NCI-H446 treated with DMSO at 0.1 percent for 48 hours (cell line): ENCODE results near the gene CSTB.

ENCODE experiments used
- DNase-seq: peaks from one replicate; lab custom pipeline; 2025; lab: John Stamatoyannopoulos, UW

CSTB gene

GRCh38 chr21:43767984-43768867 is 7.9 kb downstream of the CSTB start:
- DNase-seq = no peak

- no peak for DNase-seq
Observed at GRCh38 chr21:43767498-43767983, 8.6 kb downstream of the CSTB start.

GRCh38 chr21:43766734-43767497 is 9.2 kb downstream of the CSTB start:
- no peak for DNase-seq

GRCh38 chr21:43764576-43765495 is 11.3 kb downstream of the CSTB start:
- no peak for DNase-seq

GRCh38 chr21:43763901-43764523 is 12.1 kb downstream of the CSTB start:
- DNase-seq = no peak

- no peak for DNase-seq
Observed at GRCh38 chr21:43762303-43763128, 13.6 kb downstream of the CSTB start.

- DNase-seq = no peak
Observed at GRCh38 chr21:43761886-43762285, 14.2 kb downstream of the CSTB start.

- DNase-seq = no peak
Observed at GRCh38 chr21:43760391-43760958, 15.6 kb downstream of the CSTB start.

GRCh38 chr21:43759651-43760050 is 16.5 kb downstream of the CSTB start:
- DNase-seq = no peak

- no peak for DNase-seq
Observed at GRCh38 chr21:43758811-43759210, 17.3 kb downstream of the CSTB start.

GRCh38 chr21:43758111-43758641 is 17.9 kb downstream of the CSTB start:
- DNase-seq = no peak

GRCh38 chr21:43757601-43758000 is 18.5 kb downstream of the CSTB start:
- no peak for DNase-seq

GRCh38 chr21:43755820-43756594 is 20.1 kb downstream of the CSTB start:
- no peak for DNase-seq

- DNase-seq = no peak
Observed at GRCh38 chr21:43754948-43755781, 20.9 kb downstream of the CSTB start.

- no peak for DNase-seq
Observed at GRCh38 chr21:43753439-43753799, 22.7 kb downstream of the CSTB start.

- no peak for DNase-seq
Observed at GRCh38 chr21:43752758-43753438, 23.2 kb downstream of the CSTB start.

- no peak for DNase-seq
Observed at GRCh38 chr21:43751955-43752591, 24.0 kb downstream of the CSTB start.
